GM21825 (cell line): Measurements from ENCODE around the gene NRSN1.
"Not testable (repeated sequence)": the region's sequence is repeated elsewhere in the genome, so short reads cannot be mapped to it uniquely, and the experiment has no call there.

Experiments used
- ATAC-seq: cut with Tn5 transposase; IDR thresholded peaks from one replicate; pipeline ENCODE4 v1.9.1; 2021; ENCODE audit warnings: mild to moderate bottlenecking, moderate library complexity; ENCODE audit not compliant: unreplicated experiment

The NRSN1 gene

DNA sequence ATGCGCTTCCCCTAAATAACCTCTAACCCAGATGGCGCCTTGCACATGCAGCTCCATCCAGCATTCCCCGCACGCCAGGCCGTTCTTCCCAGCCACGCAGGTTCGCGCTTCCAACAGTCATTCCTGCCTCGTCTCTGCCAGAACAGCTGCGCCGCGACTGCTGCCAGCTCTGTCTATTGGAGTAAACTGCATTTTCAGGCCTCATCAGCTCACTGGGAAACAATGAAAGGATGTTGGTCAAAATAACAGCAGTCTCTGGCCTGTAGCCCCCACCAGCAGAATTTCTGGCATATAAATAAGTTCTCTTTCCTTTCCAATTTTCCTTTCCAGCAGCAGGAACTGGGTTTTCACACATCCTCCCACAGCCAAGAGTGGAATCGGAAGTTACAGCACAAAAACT is 14.6 kb downstream of the NRSN1 start:
- no peak for ATAC-seq

DNA sequence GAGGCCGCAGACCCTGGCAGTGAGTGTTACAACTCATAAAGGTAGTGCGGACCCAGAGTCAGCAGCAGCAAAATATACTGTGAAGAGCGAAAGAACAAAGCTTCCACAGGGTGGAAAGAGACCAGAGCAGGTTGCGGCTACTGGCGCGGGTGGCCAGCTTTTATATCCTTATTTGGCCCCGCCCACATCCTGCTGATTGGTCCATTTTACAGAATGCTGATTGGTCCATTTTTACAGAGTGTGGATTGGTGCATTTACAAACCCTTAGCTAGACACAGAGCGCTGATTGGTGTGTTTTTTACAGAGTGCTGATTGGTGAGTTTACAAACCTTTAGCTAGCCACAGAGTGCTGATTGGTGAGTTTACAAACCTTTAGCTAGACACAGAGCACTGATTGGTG is 16.7 kb downstream of the NRSN1 start:
- not testable (repeated sequence) for ATAC-seq

DNA sequence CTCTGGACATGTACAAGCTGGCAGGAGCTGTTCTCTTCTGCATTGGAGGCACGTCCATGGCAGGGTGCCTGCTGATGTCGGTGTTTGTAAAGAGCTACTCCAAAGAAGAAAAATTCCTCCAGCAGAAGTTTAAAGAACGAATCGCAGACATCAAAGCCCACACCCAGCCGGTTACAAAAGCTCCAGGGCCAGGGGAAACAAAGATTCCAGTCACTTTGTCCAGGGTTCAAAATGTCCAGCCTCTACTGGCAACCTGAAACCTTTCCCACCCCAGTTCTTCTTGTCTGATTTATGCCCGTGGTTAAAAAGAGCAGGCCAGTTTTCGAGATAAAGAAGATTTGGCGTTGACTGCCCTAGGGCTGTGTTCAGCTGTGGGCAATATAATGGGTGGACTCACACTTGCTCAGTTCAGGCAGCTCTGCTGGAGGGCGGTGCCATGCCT is 19.7 kb downstream of the NRSN1 start:
- no peak for ATAC-seq

DNA sequence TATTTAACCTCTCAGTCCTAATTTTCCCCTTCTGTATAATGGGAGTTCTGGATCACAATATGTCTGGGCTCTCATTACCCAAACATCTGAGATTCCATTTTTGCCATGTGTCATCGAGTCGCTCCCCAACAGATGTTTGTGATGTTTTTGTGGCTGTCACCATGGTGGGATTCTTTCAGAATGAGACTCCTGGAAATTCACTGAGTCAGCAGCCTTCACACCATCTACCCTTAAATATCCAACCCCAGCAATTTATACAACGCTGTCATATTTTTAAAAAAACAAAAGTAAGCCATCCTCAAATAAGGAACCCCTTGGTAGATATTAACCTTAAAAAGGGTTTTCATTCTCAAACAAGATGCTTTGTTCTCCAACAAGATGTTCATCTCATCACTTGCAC is 20.9 kb downstream of the NRSN1 start:
- ATAC-seq = no peak

DNA sequence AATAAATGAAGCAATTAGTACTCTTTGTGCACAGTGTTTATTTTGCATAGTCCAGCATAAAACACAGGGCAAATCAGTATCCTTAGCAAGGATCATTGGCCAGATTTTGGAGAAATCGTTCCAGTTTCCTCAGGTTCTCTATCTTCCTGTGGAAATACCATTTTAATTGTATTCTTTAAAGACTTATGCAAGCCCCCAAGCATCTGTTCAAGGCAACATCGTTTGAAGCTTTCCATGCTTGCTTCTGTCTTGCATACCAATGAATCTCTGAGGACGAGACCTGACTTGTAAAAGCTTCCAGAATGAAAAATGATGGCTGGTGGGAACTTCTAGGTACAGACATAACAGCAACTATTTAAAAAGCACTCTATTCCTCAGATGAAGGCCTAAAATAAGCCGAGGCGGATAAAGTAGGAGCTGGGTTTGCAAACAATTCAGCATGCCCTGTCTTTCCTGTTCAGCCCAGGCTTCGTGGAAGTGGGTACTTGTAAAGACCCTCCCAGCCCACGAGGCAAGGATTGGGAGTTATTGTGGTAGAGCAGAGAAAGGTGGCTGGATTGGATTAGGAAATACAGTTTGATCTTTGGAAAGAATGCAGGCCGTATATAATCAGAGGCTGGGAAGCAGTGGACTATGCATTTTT is 21.6 kb downstream of the NRSN1 start:
- no peak for ATAC-seq

DNA sequence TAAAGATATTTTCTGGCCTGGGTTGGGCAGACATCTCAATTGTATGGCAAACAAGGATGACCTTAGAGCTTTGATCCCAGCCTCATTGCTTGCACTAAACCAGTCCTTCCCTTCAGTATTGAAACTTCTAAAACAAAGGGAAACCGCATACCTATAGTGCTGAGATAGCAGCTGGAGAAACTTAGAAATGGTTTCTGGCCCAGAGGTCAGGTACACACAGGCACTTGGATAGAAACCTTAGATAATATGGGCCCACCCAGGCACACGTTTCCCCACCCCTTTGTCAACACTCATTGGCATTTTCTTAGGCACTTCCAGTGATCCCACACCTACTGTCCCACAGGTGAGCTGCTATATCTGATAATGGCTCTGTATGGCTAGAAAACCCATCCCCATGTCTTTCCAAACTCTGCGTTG is 22.1 kb downstream of the NRSN1 start:
- no peak for ATAC-seq

DNA sequence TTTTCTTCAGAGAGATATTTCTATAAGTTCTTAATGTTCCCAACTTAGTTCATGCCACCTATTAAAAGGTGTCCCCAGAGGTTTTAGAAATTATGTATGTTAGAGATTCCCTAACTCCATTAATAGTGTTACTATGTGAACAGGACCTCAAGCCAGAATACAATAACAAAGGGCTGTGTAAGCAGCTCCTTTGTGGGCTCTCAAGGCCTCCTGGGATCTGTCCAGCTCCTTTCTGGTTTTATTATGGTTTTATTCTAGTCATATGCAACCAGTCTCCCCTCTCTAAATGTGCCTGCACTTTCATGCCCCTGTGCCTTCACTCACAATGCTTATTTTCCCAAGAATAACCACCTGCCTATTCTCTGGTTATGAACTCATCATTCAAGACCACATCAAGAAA is 22.7 kb downstream of the NRSN1 start:
- ATAC-seq = no peak

DNA sequence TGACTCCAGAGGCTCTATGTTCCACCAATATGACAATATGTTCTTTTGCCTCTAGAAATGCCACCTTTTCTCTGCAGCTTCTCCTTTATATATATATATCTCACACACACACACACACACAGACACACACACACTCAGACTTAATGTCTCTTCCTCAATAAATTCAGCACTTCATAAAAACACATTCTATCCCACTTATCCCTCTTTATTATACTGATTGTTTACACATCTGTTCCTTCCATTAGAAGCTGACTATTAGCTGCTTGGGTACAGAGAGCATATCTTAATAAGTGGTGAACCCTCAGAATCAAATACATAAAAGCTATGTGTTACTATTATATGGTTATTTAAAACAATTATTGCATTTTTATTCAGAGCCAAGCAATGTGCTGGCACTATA is 23.3 kb downstream of the NRSN1 start:
- ATAC-seq = no peak

DNA sequence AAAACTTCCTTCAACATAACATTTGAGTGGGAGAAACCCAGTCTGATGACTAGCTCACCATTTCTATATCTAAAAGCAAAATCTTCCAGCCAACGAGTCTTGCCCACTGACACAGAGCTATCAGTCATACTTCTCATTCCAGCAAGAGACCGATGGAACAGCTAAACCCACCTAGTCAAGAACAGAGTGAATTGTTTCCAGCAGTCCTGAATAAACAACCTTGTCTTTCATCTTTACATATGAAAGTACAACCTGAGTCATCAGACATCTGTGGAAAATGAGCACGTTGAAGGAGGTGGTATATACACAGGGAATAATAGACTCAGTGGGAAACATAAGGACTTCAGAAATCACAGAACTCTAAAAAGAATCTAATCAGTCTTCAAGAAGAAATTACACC is 23.8 kb downstream of the NRSN1 start:
- no peak for ATAC-seq

DNA sequence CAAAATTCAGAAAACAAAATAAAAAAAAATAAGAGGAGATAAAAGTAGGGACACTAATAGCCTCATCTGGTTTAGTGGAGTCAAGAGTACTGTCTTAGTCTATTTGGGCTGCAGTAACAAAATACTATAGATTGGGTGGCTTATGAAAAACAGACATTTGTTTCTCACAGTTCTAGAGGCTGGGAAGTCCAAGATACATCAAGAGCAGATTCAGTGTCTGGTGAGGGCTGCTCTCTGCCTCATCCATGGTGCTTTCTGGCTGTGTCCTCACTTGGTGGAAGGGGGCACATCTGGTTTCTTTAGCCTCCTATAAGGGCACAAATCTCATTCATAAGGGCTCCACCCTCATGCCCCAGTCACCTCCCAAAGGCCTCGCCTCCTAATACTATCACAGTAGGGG is 26.0 kb downstream of the NRSN1 start:
- ATAC-seq = no peak

DNA sequence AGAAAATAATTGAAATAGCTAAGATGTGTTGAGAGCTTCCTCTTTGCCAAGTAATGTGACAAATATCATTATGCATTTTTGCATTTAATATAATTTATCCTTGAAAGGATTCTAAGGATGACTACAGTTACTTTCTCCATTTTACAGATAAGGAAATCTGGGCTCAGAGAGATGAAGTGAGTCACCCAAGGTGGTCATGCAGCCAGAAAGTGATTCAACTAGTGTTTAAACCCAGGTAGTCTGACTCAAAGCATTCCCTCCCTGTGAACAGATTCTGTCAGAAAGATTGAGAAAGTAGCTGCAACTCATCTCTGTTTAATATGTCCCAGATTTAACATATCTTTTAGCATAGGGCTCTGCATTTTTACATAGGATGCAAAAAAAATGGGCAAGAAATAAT is 28.1 kb downstream of the NRSN1 start:
- ATAC-seq = no peak

DNA sequence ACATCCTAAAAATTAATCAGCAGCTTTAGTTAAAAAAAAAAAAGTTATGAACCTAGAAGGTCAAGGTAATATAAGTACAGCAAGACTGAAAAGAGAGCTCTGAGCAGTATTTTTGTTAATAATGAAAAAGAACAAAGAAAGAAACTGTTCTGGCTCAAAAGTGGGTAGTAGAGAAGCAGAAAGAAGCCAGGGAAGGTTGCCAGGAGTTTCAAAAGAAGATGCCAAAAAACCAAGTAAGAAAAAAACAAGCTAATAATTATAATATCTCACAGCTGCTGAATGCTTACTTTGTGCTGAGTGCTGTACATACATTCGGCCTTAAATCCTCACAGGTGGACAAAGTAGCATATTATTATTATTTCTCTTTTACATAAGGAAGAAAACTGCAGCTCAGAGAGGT is 31.9 kb downstream of the NRSN1 start:
- ATAC-seq = no peak

DNA sequence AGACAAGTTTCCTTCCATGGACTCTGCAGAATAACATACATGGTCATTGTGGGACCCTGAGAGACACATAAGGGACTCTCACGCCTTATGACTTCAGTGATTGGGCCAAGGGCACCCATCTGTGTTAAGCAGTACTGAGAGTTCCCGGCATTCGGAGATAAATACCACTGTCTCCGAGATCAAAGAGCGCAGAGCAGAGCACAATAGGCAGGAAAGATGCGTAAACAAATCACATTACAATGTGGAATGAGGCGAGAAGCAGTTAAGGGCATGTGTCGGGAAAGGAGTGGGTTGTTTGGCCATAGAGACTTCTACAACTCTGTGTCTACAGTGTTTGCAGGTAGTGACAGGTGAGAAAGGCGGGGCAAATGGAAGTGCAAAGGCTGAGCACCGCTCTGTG is 57.6 kb downstream of the NRSN1 start:
- ATAC-seq = no peak

DNA sequence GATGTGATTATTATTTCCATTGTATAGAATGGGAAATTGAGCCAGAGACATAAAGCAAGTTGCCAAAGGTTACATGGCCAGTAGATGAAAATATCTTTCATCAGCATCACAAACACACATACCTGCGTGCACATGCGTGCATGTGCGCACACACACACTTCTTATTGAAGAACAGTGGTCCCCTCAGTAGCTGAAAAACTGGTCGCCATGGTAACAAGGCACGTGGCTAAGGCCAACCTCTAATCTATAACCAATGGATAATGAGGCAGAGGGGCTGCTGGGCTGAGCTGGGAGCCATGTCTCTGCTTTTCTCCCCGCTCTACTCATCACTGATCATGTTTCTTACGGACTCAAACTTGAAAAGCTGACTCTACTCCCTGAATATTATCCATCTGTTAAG is 60.3 kb downstream of the NRSN1 start:
- no peak for ATAC-seq

DNA sequence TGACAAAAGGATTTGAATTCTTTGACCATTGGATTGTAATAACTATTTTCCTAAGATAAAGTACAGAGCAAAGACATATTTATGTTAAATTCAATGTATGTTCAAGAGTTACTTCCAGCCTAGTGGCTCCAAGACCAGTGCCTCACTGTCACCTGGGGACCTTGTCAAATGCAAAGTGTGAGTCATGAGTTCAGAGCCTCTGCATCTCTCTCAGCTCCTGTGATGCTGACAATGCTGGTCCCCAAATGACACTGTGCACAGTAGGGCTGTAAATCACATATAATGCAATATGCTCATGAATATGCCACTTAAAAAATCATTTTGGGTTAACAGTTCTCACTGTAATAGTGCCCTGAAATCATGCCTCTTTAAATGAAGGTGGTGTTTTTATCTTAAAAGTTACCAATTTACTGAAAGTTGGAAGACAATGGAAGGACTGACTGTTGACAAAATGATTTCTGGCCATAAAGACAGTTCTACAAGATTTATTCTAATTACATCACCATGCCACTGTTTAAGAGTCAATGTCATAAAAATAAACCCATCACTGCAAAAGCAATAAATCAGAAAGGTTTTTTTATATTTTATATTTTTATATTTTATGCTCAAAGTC is 62.1 kb downstream of the NRSN1 start:
- ATAC-seq = no peak

DNA sequence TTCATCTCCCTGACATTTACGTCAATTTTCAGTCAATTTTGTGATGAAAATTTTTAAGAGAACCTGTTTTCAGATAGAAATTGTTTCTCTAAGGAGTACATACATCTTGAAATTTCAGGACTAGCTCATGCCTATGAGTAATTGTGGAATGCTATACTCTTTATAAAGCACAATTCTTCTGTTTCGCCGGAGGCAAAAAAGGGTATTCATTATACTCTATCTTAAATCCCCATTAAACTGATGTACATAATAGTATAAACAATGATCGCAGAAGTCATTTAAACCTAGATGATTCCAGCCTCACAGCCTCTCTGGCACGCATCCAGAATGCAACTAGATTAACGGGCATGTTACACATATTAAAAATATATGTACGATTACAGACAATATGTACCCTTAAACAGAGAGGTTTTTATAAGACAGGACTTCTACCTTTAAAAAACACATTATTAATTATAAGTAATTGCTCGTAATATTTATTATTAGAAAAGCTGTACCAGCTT is 62.6 kb downstream of the NRSN1 start:
- no peak for ATAC-seq

DNA sequence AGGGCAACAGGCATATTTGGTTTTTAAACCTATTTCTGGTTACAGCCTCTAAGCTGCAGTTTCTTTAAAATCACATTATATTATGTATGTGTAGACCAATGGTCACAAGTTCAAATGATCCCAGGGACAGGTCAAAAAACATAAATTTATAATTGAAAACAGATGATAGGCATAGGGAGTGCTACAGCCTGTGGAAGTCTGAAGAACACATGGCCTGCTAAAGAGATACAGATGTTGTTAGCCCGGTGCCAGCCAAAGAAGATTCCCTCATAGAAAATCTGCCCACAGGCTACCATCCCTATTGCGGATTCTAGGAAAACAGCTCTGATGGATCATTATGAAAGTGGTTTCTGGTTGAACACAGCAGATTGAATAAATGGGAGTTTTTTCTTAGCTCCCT is 65.3 kb downstream of the NRSN1 start:
- ATAC-seq = no peak

DNA sequence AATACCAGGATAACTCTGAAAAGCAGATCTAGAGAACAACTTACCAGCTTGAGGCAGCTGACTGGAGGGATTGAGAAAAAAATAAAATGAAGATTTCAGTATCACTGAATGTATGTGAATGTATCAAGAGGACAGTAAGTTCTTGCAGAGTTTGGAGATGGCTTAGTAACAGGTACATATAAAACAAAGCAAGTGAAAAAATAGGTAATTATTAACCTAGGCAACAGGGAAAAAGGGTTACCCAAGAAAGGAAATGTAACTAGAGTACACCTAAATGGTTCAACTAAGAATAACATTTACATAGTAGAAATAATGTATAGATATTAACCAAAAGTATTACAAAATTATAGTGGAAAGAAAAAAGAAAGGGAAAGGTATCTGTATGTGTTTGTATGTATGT is 67.3 kb downstream of the NRSN1 start:
- no peak for ATAC-seq

DNA sequence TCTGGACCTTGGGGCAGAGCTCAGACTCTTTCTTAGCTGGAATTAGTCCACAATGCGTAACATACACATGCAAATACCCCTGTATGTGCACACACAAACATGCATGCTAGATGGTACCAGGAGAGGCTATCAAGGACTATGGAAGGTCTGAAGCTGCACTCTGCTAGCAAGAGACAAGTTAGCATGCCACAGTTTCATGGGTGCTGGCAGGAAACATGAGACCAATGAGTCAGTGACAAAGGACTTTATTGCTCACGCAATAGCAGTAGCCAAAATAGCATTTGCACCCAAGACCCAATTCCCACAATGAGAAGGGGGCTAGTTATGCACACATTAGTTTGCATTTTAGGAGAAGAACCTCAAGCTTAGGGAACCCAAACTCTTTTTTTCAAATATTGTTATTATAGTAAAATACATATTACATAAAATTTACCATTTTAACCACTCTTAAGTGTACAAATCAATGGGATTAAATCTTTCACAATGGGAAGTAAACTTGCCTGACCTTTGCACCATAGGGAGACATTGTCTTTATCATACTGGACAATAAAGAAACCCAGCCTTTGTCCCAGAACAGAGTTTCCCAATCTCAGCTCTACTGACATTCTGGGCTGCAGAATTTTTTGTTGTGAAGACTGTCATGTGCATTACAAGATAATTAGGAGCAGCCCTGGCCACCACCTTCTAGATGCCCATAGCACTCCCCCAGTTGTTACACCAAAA is 69.1 kb downstream of the NRSN1 start:
- ATAC-seq = no peak

DNA sequence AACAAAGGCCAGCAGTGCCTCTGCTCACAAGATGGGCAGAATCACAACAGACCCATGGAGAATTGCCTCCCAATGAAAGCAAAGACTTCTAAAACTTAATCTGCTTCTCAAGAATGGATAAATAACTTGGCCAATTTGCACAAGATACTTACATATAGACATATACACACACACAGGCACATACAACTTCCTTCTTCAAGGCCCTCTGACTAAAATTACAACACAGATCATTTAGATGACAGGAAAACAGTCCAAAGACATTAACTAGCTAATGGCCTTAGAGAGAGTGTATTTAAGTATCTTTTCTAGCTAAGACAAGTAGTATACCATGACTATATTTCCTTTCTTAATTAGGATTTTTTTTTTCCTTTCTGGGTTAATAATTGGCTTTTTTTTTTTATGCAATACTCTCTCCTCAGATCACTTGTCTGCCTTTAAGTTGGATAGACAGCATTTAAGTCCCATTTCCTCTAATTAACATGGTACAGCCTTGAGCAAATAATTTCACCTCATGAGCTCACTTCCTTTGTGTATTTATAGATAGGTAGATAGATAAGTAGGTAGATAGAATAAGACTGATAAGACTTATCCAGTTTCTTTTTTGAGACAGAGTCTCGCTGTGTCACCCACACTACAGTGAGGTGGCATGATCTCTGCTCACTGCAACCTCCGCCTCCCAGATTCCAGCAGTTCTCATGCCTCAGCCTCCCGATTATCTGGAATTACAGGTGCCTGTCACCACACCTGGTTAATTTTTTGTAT is 70.0 kb downstream of the NRSN1 start:
- no peak for ATAC-seq
